HL-60/S4 (cell line): Measurements from ENCODE around the gene ARMH4.

ENCODE experiments used
- in situ Hi-C: fragments of 300-500 bp; cut with MboI; formaldehyde crosslinking; loops from 2 replicates; pipeline ENCODE4 v1.14.3; 2022; ENCODE audit warnings: low sequenced_read_pairs

ARMH4 gene

GRCh38 chr14:57970594-57970993 lies 181.4 kb downstream of the ARMH4 start:
- in situ Hi-C loops: no loop called here

- in situ Hi-C loops: no loop called here
These were observed 181.8 kb downstream of the ARMH4 start for GRCh38 chr14:57970175-57970574.

- in situ Hi-C loops: no loop called here
These were observed 188.9 kb downstream of the ARMH4 start for GRCh38 chr14:57963071-57963470.

- in situ Hi-C loops: no loop called here
These were observed 189.5 kb downstream of the ARMH4 start for GRCh38 chr14:57962325-57963035.

- in situ Hi-C loops: no loop called here
These were observed 190.3 kb downstream of the ARMH4 start for GRCh38 chr14:57961786-57962060.

GRCh38 chr14:57960946-57961785 lies 190.8 kb downstream of the ARMH4 start:
- in situ Hi-C loops: no loop called here

GRCh38 chr14:57957441-57957840 lies 194.6 kb downstream of the ARMH4 start:
- in situ Hi-C loops: no loop called here
